ENCODE measurements around the gene DOCK9.

DNA sequence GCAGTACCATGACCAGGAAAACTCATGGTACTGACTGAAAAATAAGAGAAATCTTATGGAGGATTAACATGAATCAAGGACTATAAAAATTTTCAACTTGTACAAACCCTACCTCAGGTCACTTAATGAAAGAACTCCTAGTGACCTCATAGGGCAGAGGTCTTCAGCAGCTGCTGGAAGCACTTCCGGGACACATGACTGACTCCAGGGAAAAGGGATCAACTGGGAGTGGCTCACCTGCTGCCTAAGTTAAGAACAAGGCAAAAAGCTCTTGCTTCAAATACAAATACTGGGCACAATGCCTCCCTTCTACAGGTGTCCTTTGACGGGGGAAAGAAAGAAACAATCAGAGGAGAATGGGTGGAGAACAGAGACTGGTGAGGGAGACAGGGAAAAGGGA is 18.6 kb downstream of the DOCK9 start:
- no peak for TF ChIP-seq CTCF (IDR thresholded peaks at IDR 0.05)
- no peak for TF ChIP-seq EZH2 (IDR thresholded peaks at IDR 0.05; ENCODE audit: borderline replicate concordance, insufficient read depth, low read depth, low read length, poor library complexity, severe bottlenecking)
